ENCODE measurements around the gene ZNF423. TPM values are rescaled to one million over a fixed set of nuclear protein-coding genes. Genes with fewer than 3 reads are reported as not detected.

Gene ZNF423
- polyA plus RNA-seq, 1 of the 3 experiments (the other 2 are of a cell fraction): 1.2 TPM

DNA sequence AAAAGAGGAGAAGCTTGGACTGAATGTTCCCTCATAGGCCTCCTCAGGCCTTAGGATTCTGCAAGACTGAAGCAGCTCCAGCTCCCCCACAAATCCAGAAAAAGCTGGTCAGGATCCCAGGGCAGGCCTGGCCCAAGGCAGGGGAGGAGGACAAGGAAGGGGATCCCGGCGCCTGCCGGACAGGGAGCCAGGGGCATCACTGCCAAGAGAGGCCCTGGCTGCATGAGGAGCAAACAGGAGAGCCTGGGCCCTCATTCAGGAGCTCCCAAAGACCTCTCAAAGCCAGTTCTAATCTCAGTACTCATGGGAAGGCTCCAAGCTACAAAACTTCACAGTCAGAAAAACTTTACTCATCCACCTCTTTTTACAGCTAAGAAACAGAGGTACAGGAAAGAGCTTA is 67.3 kb downstream of the ZNF423 start (continued):
- TF ChIP-seq, protein P1, sequence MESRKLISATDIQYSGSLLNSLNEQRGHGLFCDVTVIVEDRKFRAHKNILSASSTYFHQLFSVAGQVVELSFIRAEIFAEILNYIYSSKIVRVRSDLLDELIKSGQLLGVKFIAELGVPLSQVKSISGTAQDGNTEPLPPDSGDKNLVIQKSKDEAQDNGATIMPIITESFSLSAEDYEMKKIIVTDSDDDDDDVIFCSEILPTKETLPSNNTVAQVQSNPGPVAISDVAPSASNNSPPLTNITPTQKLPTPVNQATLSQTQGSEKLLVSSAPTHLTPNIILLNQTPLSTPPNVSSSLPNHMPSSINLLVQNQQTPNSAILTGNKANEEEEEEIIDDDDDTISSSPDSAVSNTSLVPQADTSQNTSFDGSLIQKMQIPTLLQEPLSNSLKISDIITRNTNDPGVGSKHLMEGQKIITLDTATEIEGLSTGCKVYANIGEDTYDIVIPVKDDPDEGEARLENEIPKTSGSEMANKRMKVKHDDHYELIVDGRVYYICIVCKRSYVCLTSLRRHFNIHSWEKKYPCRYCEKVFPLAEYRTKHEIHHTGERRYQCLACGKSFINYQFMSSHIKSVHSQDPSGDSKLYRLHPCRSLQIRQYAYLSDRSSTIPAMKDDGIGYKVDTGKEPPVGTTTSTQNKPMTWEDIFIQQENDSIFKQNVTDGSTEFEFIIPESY (IDR thresholded peaks at IDR 0.05; ENCODE audit: borderline replicate concordance, low read depth): no peak

DNA sequence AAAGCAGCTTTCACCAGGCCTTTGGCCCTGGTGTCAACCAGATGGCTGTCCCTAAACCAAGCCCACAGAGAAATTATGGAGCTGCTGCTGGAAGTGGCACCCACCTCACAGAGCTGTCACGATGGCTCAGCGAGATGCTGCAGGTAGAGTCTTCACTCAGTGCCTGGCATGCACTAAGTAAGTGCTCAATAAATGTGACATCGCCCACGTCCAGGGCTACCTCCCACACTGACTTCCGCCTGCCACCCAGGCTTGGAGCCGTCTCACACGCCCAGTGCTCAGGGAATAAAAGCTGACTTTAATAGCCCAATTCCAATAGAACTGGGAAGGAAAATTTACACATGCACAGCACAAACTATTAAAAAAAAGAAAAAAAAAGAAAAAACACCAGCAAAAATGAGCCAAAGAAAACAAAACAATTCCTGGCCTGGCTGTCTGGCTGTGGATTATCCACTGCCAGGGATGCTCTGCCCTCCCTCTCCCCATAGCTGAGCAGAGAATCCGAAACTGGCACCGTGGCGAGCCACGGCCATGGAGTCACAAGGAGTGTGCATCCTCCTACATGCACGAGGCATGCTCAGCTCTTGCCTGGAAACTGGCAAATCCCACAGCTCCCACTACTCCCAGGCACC is 68.9 kb downstream of the ZNF423 start:
- Histone ChIP-seq H3K27ac (ENCODE audit: low read depth in 2 of 2, low read length in 1 of 2) (no peak overlapping the region), H3F3A (replicated peaks; ENCODE audit: insufficient read depth) (no peaks in the 10 kb centered on the region), H3K27me3 (ENCODE audit: insufficient read depth) (no peaks in the 10 kb centered on the region), H3K4me1 (ENCODE audit: control insufficient read depth in 1 of 2, insufficient read depth in 2 of 2, low read depth in 1 of 2, low read length in 1 of 2) (peaks cover 0 to 22% of the 10 kb centered on the region in 2 experiments; a peak in 1 of 4 replicates), H3K79me2 (ENCODE audit: insufficient read depth) (no peaks in the 10 kb centered on the region), H3K36me3 (replicated peaks in 1 of 2; ENCODE audit: control insufficient read depth in 1 of 2, insufficient read depth in 2 of 2, low read length in 1 of 2) (no peaks in the 10 kb centered on the region), H3K9me3 (no peaks in the 10 kb centered on the region), H3K9ac (no peak overlapping the region), H3K4me3 (ENCODE audit: low read depth in 2 of 2, low read length in 1 of 2) (no peak overlapping the region), H3K9me2 (no peaks in the 10 kb centered on the region), H3K4me2 (no peak overlapping the region), H4K20me1 (ENCODE audit: insufficient read depth) (no peaks in the 10 kb centered on the region), H2AFZ (ENCODE audit: low read depth) (no peak overlapping the region)
- no peak for DNase-seq
- TF ChIP-seq, protein P2, sequence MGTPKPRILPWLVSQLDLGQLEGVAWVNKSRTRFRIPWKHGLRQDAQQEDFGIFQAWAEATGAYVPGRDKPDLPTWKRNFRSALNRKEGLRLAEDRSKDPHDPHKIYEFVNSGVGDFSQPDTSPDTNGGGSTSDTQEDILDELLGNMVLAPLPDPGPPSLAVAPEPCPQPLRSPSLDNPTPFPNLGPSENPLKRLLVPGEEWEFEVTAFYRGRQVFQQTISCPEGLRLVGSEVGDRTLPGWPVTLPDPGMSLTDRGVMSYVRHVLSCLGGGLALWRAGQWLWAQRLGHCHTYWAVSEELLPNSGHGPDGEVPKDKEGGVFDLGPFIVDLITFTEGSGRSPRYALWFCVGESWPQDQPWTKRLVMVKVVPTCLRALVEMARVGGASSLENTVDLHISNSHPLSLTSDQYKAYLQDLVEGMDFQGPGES (IDR thresholded peaks at IDR 0.05; ENCODE audit: low read depth, low read length): no peak
- no peak for TF ChIP-seq GABPA (IDR thresholded peaks at IDR 0.05; ENCODE audit: low read depth)
- TF ChIP-seq MEF2A (IDR thresholded peaks at IDR 0.05; ENCODE audit: borderline replicate concordance, low read depth): no peak
- TF ChIP-seq, protein P3, sequence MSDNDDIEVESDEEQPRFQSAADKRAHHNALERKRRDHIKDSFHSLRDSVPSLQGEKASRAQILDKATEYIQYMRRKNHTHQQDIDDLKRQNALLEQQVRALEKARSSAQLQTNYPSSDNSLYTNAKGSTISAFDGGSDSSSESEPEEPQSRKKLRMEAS (IDR thresholded peaks at IDR 0.05; ENCODE audit: low read depth): no peak
- TF ChIP-seq POLR2AphosphoS5 (IDR thresholded peaks at IDR 0.05; ENCODE audit: low read depth, low read length): no peak
- ChIA-PET POLR2A (no interaction called here), CTCF (interaction anchor here (2.1 kb wide), 1 partner anchor 9 kb away, joined by 6 read pairs; no protein-coding TSS in a partner anchor)
- 55% methylated on average over 7 of the region's 12 CpGs for WGBS (ENCODE audit: low lambda C conversion rate)

DNA sequence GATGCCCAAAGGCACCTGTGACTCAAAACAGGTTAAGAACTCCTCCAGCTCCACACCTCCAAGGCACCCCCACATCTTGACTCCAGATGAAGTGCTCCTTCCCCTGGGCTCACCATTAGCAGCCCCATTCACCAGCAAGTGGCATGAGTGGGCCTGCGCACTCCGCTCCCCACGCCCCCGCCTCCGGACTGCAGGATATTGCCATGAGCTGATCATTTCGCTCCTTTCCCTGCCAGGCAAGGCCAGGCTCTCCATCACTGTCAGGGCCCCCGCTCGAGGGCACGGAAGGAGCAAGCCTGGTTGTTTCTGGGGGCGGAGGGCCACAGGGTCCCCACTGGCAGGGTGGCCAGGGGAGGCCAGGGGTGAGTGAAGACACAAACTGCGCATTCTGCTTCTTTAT is 69.9 kb downstream of the ZNF423 start:
- ChIA-PET POLR2A (no interaction called here), CTCF (interaction anchor here (2.1 kb wide), 1 partner anchor 10 kb away, joined by 6 read pairs; no protein-coding TSS in a partner anchor)
- H3K9me2 ChIP-seq: no peaks in the 10 kb centered on the region
- DNase-seq: no peak
- TF ChIP-seq TEAD4 (IDR thresholded peaks at IDR 0.05; ENCODE audit: borderline replicate concordance, insufficient read depth): no peak
- TF ChIP-seq, protein P4, sequence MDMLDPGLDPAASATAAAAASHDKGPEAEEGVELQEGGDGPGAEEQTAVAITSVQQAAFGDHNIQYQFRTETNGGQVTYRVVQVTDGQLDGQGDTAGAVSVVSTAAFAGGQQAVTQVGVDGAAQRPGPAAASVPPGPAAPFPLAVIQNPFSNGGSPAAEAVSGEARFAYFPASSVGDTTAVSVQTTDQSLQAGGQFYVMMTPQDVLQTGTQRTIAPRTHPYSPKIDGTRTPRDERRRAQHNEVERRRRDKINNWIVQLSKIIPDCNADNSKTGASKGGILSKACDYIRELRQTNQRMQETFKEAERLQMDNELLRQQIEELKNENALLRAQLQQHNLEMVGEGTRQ (IDR thresholded peaks at IDR 0.05; ENCODE audit: borderline replicate concordance, low read depth, low read length): no peak
- TF ChIP-seq FOSL2 (IDR thresholded peaks at IDR 0.05; ENCODE audit: borderline replicate concordance, low read depth): no peak
- TF ChIP-seq MXI1 (IDR thresholded peaks at IDR 0.05; ENCODE audit: low read depth, low read length): no peak
- TF ChIP-seq, protein P5, sequence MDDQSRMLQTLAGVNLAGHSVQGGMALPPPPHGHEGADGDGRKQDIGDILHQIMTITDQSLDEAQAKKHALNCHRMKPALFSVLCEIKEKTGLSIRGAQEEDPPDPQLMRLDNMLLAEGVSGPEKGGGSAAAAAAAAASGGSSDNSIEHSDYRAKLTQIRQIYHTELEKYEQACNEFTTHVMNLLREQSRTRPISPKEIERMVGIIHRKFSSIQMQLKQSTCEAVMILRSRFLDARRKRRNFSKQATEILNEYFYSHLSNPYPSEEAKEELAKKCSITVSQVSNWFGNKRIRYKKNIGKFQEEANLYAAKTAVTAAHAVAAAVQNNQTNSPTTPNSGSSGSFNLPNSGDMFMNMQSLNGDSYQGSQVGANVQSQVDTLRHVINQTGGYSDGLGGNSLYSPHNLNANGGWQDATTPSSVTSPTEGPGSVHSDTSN (IDR thresholded peaks at IDR 0.05): no peak
- no peak for TF ChIP-seq POLR2AphosphoS5 (IDR thresholded peaks at IDR 0.05; ENCODE audit: low read depth, low read length)
- no peak for TF ChIP-seq RFX5 (IDR thresholded peaks at IDR 0.05; ENCODE audit: low read length)
- TF ChIP-seq, protein P6, sequence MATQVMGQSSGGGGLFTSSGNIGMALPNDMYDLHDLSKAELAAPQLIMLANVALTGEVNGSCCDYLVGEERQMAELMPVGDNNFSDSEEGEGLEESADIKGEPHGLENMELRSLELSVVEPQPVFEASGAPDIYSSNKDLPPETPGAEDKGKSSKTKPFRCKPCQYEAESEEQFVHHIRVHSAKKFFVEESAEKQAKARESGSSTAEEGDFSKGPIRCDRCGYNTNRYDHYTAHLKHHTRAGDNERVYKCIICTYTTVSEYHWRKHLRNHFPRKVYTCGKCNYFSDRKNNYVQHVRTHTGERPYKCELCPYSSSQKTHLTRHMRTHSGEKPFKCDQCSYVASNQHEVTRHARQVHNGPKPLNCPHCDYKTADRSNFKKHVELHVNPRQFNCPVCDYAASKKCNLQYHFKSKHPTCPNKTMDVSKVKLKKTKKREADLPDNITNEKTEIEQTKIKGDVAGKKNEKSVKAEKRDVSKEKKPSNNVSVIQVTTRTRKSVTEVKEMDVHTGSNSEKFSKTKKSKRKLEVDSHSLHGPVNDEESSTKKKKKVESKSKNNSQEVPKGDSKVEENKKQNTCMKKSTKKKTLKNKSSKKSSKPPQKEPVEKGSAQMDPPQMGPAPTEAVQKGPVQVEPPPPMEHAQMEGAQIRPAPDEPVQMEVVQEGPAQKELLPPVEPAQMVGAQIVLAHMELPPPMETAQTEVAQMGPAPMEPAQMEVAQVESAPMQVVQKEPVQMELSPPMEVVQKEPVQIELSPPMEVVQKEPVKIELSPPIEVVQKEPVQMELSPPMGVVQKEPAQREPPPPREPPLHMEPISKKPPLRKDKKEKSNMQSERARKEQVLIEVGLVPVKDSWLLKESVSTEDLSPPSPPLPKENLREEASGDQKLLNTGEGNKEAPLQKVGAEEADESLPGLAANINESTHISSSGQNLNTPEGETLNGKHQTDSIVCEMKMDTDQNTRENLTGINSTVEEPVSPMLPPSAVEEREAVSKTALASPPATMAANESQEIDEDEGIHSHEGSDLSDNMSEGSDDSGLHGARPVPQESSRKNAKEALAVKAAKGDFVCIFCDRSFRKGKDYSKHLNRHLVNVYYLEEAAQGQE (IDR thresholded peaks at IDR 0.05; ENCODE audit: low read depth, low read length): no peak
- H2AFZ ChIP-seq (ENCODE audit: low read depth): no peak overlapping the region
- no peaks in the 10 kb centered on the region for H3K79me2 ChIP-seq (ENCODE audit: insufficient read depth)
- H4K20me1 ChIP-seq (ENCODE audit: insufficient read depth): no peaks in the 10 kb centered on the region
- no peak overlapping the region for H3K4me2 ChIP-seq
- H3K4me1 ChIP-seq (ENCODE audit: control insufficient read depth in 1 of 2, insufficient read depth in 2 of 2, low read depth in 1 of 2, low read length in 1 of 2): peaks cover 0 to 29% of the 10 kb centered on the region in 2 experiments; a peak in 1 of 4 replicates
- no peaks in the 10 kb centered on the region for H3K9me3 ChIP-seq
- no peak overlapping the region for H3K4me3 ChIP-seq (ENCODE audit: low read depth in 2 of 2, low read length in 1 of 2)
- H3K27me3 ChIP-seq (ENCODE audit: insufficient read depth): no peaks in the 10 kb centered on the region
- no peak overlapping the region for H3K27ac ChIP-seq (ENCODE audit: low read depth in 2 of 2, low read length in 1 of 2)
- H3K9ac ChIP-seq: no peak overlapping the region
- 61% methylated on average over 11 of the region's 11 CpGs for WGBS (ENCODE audit: low lambda C conversion rate)
- no peaks in the 10 kb centered on the region for H3K36me3 ChIP-seq (replicated peaks in 1 of 2; ENCODE audit: control insufficient read depth in 1 of 2, insufficient read depth in 2 of 2, low read length in 1 of 2)
- no peaks in the 10 kb centered on the region for H3F3A ChIP-seq (replicated peaks; ENCODE audit: insufficient read depth)
